Keratinocyte (primary cell): Measurements from ENCODE around the gene RFX3. TPM values are rescaled to one million over a fixed set of nuclear protein-coding genes. Genes with fewer than 3 reads are reported as not detected.

ENCODE experiments used
- DNase-seq: peaks from one replicate; pipeline ENCODE4 v3.0.0-alpha.2; 2011; ENCODE audit warnings: low read depth, missing footprints, low spot score
- FAIRE-seq: peaks from 2 replicates; lab custom pipeline; 2011; peaks lifted over from hg19 to GRCh38; lab: Jason Lieb, UNC
- H2AFZ ChIP-seq: 2 replicates; pipeline ENCODE4 v1.6.0; 2012; ENCODE audit warnings: low read length, control low read depth, inconsistent platforms; ENCODE audit not compliant: control insufficient read depth
- H3K27ac ChIP-seq: 2 replicates; pipeline ENCODE4 v1.5.1; 2011; ENCODE audit warnings: low read length; ENCODE audit not compliant: control insufficient read depth, insufficient read depth
- H3K27me3 ChIP-seq: 3 replicates; pipeline ENCODE4 v1.6.0; 2011; ENCODE audit warnings: low read length; ENCODE audit not compliant: control insufficient read depth, insufficient read depth; ENCODE audit errors: extremely low read depth
- H3K36me3 ChIP-seq, 2 experiments: 2 replicates in 1 of 2; 3 replicates in 1 of 2; pipeline ENCODE4 v1.5.1; 2011; ENCODE audit warnings: low read length in 2 of 2, mild to moderate bottlenecking in 1 of 2; ENCODE audit not compliant: control insufficient read depth in 2 of 2, insufficient read depth in 2 of 2; ENCODE audit errors: extremely low read depth in 1 of 2
- H3K4me1 ChIP-seq: 3 replicates; pipeline ENCODE4 v1.5.1; 2011; ENCODE audit warnings: low read length; ENCODE audit not compliant: control insufficient read depth, insufficient read depth; ENCODE audit errors: extremely low read depth
- H3K4me2 ChIP-seq: 3 replicates; pipeline ENCODE4 v1.6.0; 2011; ENCODE audit warnings: low read depth, low read length; ENCODE audit not compliant: control insufficient read depth, insufficient read depth; ENCODE audit errors: extremely low read depth
- H3K4me3 ChIP-seq, 3 experiments: fragments of 200-600 bp in 1 of 3; sonication (generic) in 1 of 3; 2 replicates in 2 of 3; 3 replicates in 1 of 3; pipeline ENCODE4 v1.5.1; 2011 to 2016; ENCODE audit warnings: low read length in 3 of 3, mild to moderate bottlenecking in 3 of 3, control low read depth in 2 of 3, inconsistent platforms in 1 of 3, low read depth in 1 of 3, mixed read lengths in 1 of 3, mixed run types in 1 of 3, moderate library complexity in 1 of 3; ENCODE audit not compliant: control insufficient read depth in 2 of 3, insufficient read depth in 2 of 3; ENCODE audit errors: extremely low read depth in 1 of 3
- H3K79me2 ChIP-seq: 2 replicates; pipeline ENCODE4 v1.6.0; 2012; ENCODE audit warnings: low read length; ENCODE audit not compliant: control insufficient read depth, insufficient read depth
- H3K9ac ChIP-seq: 3 replicates; pipeline ENCODE4 v1.6.0; 2011; ENCODE audit warnings: low read length; ENCODE audit not compliant: control insufficient read depth, insufficient read depth; ENCODE audit errors: extremely low read depth
- H3K9me1 ChIP-seq: 3 replicates; pipeline ENCODE4 v1.6.0; 2011; ENCODE audit warnings: low read length; ENCODE audit not compliant: control insufficient read depth, insufficient read depth; ENCODE audit errors: extremely low read depth
- H3K9me3 ChIP-seq: 2 replicates; pipeline ENCODE4 v1.5.1; 2012; ENCODE audit warnings: low read depth, low read length; ENCODE audit not compliant: control insufficient read depth
- H4K20me1 ChIP-seq: 3 replicates; pipeline ENCODE4 v1.6.0; 2011; ENCODE audit warnings: low read length; ENCODE audit not compliant: control insufficient read depth, insufficient read depth; ENCODE audit errors: extremely low read depth
- CTCF ChIP-seq, 3 experiments: IDR thresholded peaks in 1 of 3; conservative IDR thresholded peaks in 1 of 3; optimal IDR thresholded peaks in 1 of 3; 2 replicates in 2 of 3; 3 replicates in 1 of 3; pipeline versions ENCODE3 to v1.5.1; 2011; ENCODE audit warnings: low read length in 3 of 3, mild to moderate bottlenecking in 3 of 3, moderate library complexity in 2 of 3, control low read depth in 1 of 3, inconsistent platforms in 1 of 3; ENCODE audit not compliant: insufficient read depth in 2 of 3; ENCODE audit errors: extremely low read depth in 1 of 3
- EZH2 ChIP-seq: IDR thresholded peaks from one replicate; pipeline ENCODE4 v1.6.1; 2012; ENCODE audit warnings: inconsistent platforms, mild to moderate bottlenecking, low read length, moderate library complexity
- dilution Hi-C: fragments of 300-500 bp; cut with MboI; formaldehyde crosslinking; loops from one replicate; pipeline ENCODE4 v1.7.0; 2020; ENCODE audit warnings: low sequenced_read_pairs; ENCODE audit not compliant: extremely low pct_ligation_motif_present
- polyA plus RNA-seq, 5 experiments: library from polyadenylated mRNA; depleted of rRNA in 3 of 5; stranded (reverse) in 3 of 5; stranded (forward) in 1 of 5; unstranded in 1 of 5; fragments of >200 nt; gene quantifications; 1 replicate in 1 of 5; 2 replicates in 3 of 5; 3 replicates in 1 of 5; pipeline versions ENCODE4 v1.2.1 to v1.2.3, GENCODE V29; 2011 to 2012; ENCODE audit warnings: missing spikeins in 2 of 5, low read depth in 1 of 5, low replicate concordance in 1 of 5

Gene RFX3
- polyA plus RNA-seq, 1 donor (not counting 4 experiments of a cell fraction or from before 2014, with no cell fraction given): 1.8 TPM

GRCh38 chr9:3292311-3292710, 233.5 kb downstream of the RFX3 start:
- H3K27ac ChIP-seq: no peak overlapping the region
- DNase-seq (no peak), FAIRE-seq (no peak)
- H3K27me3 ChIP-seq: no peaks in the 10 kb centered on the region
- H3K9me1 ChIP-seq: no peaks in the 10 kb centered on the region
- no peaks in the 10 kb centered on the region for H3K4me1 ChIP-seq
- no peaks in the 10 kb centered on the region for H3K9me3 ChIP-seq
- no peak overlapping the region for H3K9ac ChIP-seq
- dilution Hi-C loops: no loop called here
- no peak overlapping the region for H2AFZ ChIP-seq
- H3K36me3 ChIP-seq: no peaks in the 10 kb centered on the region
- no peaks in the 10 kb centered on the region for H3K79me2 ChIP-seq
- H3K4me3 ChIP-seq: no peak overlapping the region
- H4K20me1 ChIP-seq: no peaks in the 10 kb centered on the region
- no peak overlapping the region for H3K4me2 ChIP-seq
- no peak for TF ChIP-seq CTCF (optimal IDR thresholded peaks at IDR 0.05 in 1 of 3, IDR thresholded peaks at IDR 0.05 in 1 of 3, conservative IDR thresholded peaks at IDR 0.05 in 1 of 3; ENCODE audit: extremely low read depth in 1 of 3, insufficient read depth in 2 of 3, low read length in 3 of 3)
- no peak for TF ChIP-seq EZH2

GRCh38 chr9:3290231-3290840, 235.5 kb downstream of the RFX3 start:
- Histone ChIP-seq H3K9ac (no peak overlapping the region), H3K36me3 (no peaks in the 10 kb centered on the region), H3K79me2 (no peaks in the 10 kb centered on the region), H3K4me1 (no peaks in the 10 kb centered on the region), H3K9me1 (no peaks in the 10 kb centered on the region), H3K4me3 (no peak overlapping the region), H3K27ac (no peak overlapping the region), H3K4me2 (no peak overlapping the region), H2AFZ (no peak overlapping the region), H3K27me3 (no peaks in the 10 kb centered on the region), H3K9me3 (no peaks in the 10 kb centered on the region), H4K20me1 (no peaks in the 10 kb centered on the region)
- FAIRE-seq (no peak), DNase-seq (no peak)
- TF ChIP-seq EZH2 (no peak), CTCF (optimal IDR thresholded peaks at IDR 0.05 in 1 of 3, IDR thresholded peaks at IDR 0.05 in 1 of 3, conservative IDR thresholded peaks at IDR 0.05 in 1 of 3; ENCODE audit: extremely low read depth in 1 of 3, insufficient read depth in 2 of 3, low read length in 3 of 3) (no peak)
- dilution Hi-C loops: no loop called here
